Loucy (cell line): ENCODE measurements around the gene PLA2G7.

Experiments
- H2AFZ ChIP-seq: fragments of 200-600 bp; sonication (generic); 2 replicates; pipeline ENCODE4 v1.6.0; 2016; ENCODE audit warnings: antibody characterized with exemption, mild to moderate bottlenecking, low read length, moderate library complexity
- H3F3A ChIP-seq: fragments of 200-600 bp; 2 replicates; pipeline ENCODE4 v1.6.0; 2016; ENCODE audit warnings: antibody characterized with exemption, low read depth, mild to moderate bottlenecking
- H3K27me3 ChIP-seq: fragments of 200-600 bp; sonication (generic); 2 replicates; pipeline ENCODE4 v1.6.1; 2014; ENCODE audit warnings: low read length, mild to moderate bottlenecking; ENCODE audit not compliant: insufficient read depth, poor library complexity, severe bottlenecking
- H3K36me3 ChIP-seq: fragments of 200-600 bp; sonication (generic); 2 replicates; pipeline ENCODE4 v1.6.1; 2016; ENCODE audit warnings: low read length; ENCODE audit not compliant: insufficient read depth
- H3K4me1 ChIP-seq: fragments of 200-600 bp; sonication (generic); 2 replicates; pipeline ENCODE4 v1.5.1; 2014; ENCODE audit warnings: low read length, mild to moderate bottlenecking; ENCODE audit not compliant: insufficient read depth, poor library complexity, severe bottlenecking
- H3K4me2 ChIP-seq: fragments of 200-600 bp; sonication (generic); 2 replicates; pipeline ENCODE4 v1.6.0; 2014; ENCODE audit warnings: antibody characterized with exemption, low read length, low read depth, mild to moderate bottlenecking; ENCODE audit not compliant: poor library complexity, severe bottlenecking
- H3K4me3 ChIP-seq: fragments of 200-600 bp; sonication (generic); 2 replicates; pipeline ENCODE4 v1.5.1; 2014; ENCODE audit warnings: low read length, mild to moderate bottlenecking, mixed read lengths; ENCODE audit not compliant: poor library complexity, severe bottlenecking
- H3K79me2 ChIP-seq: fragments of 200-600 bp; sonication (generic); 2 replicates; pipeline ENCODE4 v1.6.1; 2014; ENCODE audit warnings: low read length; ENCODE audit not compliant: insufficient read depth
- H3K9ac ChIP-seq: fragments of 200-600 bp; sonication (generic); 2 replicates; pipeline ENCODE4 v1.6.0; 2014; ENCODE audit warnings: mild to moderate bottlenecking, low read depth, low read length, moderate library complexity; ENCODE audit not compliant: poor library complexity, severe bottlenecking
- H3K9me2 ChIP-seq: fragments of 200-600 bp; sonication (generic); replicated peaks from 2 replicates; pipeline ENCODE4 v1.6.1; 2016; ENCODE audit warnings: low read depth, low read length, mixed read lengths
- H3K9me3 ChIP-seq: fragments of 200-600 bp; sonication (generic); 2 replicates; pipeline ENCODE4 v1.6.1; 2014; ENCODE audit warnings: mild to moderate bottlenecking, antibody characterized with exemption, low read length, low read depth; ENCODE audit not compliant: insufficient read depth
- H4K20me1 ChIP-seq: fragments of 200-600 bp; sonication (generic); 2 replicates; pipeline ENCODE4 v1.6.0; 2014; ENCODE audit warnings: antibody characterized with exemption, low read length, mild to moderate bottlenecking; ENCODE audit not compliant: insufficient read depth, poor library complexity, severe bottlenecking
- CTCF ChIP-seq: fragments of 200-600 bp; sonication (generic); conservative IDR thresholded peaks from 2 replicates; pipeline ENCODE4 v1.5.1; 2014; ENCODE audit warnings: mild to moderate bottlenecking, antibody characterized with exemption, low read length
- EZH2phosphoT487 ChIP-seq: fragments of 200-600 bp; IDR thresholded peaks from 2 replicates; pipeline ENCODE4 v1.6.1; 2018; ENCODE audit warnings: antibody characterized with exemption, mild to moderate bottlenecking, moderate library complexity, borderline replicate concordance

PLA2G7 gene

GRCh38 chr6:46715141-46715540, 20.0 kb downstream of the PLA2G7 start:
- Histone ChIP-seq H4K20me1 (no peaks in the 10 kb centered on the region), H3K79me2 (no peaks in the 10 kb centered on the region), H3K4me2 (no peak overlapping the region), H3K9me3 (no peaks in the 10 kb centered on the region), H3K4me3 (no peak overlapping the region), H3K27me3 (no peaks in the 10 kb centered on the region), H2AFZ (no peak overlapping the region), H3K36me3 (no peaks in the 10 kb centered on the region), H3K4me1 (no peaks in the 10 kb centered on the region), H3K9me2 (no peaks in the 10 kb centered on the region), H3F3A (no peaks in the 10 kb centered on the region), H3K9ac (no peak overlapping the region)
- no peak for TF ChIP-seq EZH2phosphoT487
- TF ChIP-seq CTCF: no peak

- no peak overlapping the region for H3K9ac ChIP-seq
- no peak for TF ChIP-seq EZH2phosphoT487
- H3F3A ChIP-seq: no peaks in the 10 kb centered on the region
- no peaks in the 10 kb centered on the region for H3K4me1 ChIP-seq
- no peaks in the 10 kb centered on the region for H4K20me1 ChIP-seq
- no peak overlapping the region for H2AFZ ChIP-seq
- H3K27me3 ChIP-seq: no peaks in the 10 kb centered on the region
- H3K9me3 ChIP-seq: no peaks in the 10 kb centered on the region
- no peak overlapping the region for H3K4me2 ChIP-seq
- H3K4me3 ChIP-seq: no peak overlapping the region
- no peaks in the 10 kb centered on the region for H3K36me3 ChIP-seq
- no peaks in the 10 kb centered on the region for H3K79me2 ChIP-seq
- no peaks in the 10 kb centered on the region for H3K9me2 ChIP-seq
These were observed 23.7 kb downstream of the PLA2G7 start for GRCh38 chr6:46711491-46711890.

GRCh38 chr6:46706464-46706863, 28.7 kb downstream of the PLA2G7 start:
- TF ChIP-seq EZH2phosphoT487 (no peak), CTCF (no peak)
- no peaks in the 10 kb centered on the region for H3K79me2 ChIP-seq
- no peaks in the 10 kb centered on the region for H3K9me2 ChIP-seq
- no peaks in the 10 kb centered on the region for H4K20me1 ChIP-seq
- H3K4me3 ChIP-seq: no peak overlapping the region
- H3K9me3 ChIP-seq: no peaks in the 10 kb centered on the region
- H3F3A ChIP-seq: no peaks in the 10 kb centered on the region
- no peaks in the 10 kb centered on the region for H3K27me3 ChIP-seq
- H3K9ac ChIP-seq: no peak overlapping the region
- no peaks in the 10 kb centered on the region for H3K36me3 ChIP-seq
- no peak overlapping the region for H3K4me2 ChIP-seq
- H2AFZ ChIP-seq: no peak overlapping the region
- no peaks in the 10 kb centered on the region for H3K4me1 ChIP-seq

- no peak overlapping the region for H3K4me3 ChIP-seq
- H3K9me2 ChIP-seq: no peaks in the 10 kb centered on the region
- H2AFZ ChIP-seq: peak overlapping the region; percentile 37
- no peaks in the 10 kb centered on the region for H3K27me3 ChIP-seq
- no peaks in the 10 kb centered on the region for H3K36me3 ChIP-seq
- no peaks in the 10 kb centered on the region for H3K9me3 ChIP-seq
- no peak overlapping the region for H3K9ac ChIP-seq
- no peak overlapping the region for H3K4me2 ChIP-seq
- no peaks in the 10 kb centered on the region for H3F3A ChIP-seq
- H3K4me1 ChIP-seq: no peaks in the 10 kb centered on the region
- H4K20me1 ChIP-seq: no peaks in the 10 kb centered on the region
- H3K79me2 ChIP-seq: no peaks in the 10 kb centered on the region
- peak; percentile 43 for TF ChIP-seq CTCF
- no peak for TF ChIP-seq EZH2phosphoT487
These were observed 30.6 kb downstream of the PLA2G7 start for GRCh38 chr6:46704562-46704961.
